ENCODE measurements around the gene HPS4.
"Not testable (repeated sequence)": the region's sequence is repeated elsewhere in the genome, so short reads cannot be mapped to it uniquely, and the experiment has no call there.

Gene HPS4

GRCh38 chr22:26439559-26439958 lies 44.0 kb downstream of the HPS4 start:
- DNase-seq = no peak

DNA sequence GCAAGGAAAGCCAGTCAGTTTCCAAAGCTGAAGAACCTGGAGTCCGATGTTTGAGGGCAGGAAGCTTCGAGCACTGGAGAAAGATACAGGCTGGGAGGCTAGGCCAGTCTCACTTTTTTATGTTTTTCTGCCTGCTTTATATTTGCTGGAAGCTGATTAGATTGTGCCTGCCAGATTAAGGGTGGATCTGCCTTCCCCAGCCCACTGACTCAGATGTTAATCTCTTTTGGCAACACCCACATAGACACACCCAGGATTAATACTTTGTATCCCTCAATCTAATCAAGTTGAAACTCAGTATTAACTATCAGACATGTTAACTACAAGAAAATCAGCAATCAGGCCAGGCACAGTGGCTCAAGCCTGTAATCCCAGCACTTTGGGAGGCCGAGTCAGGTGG lies 44.8 kb downstream of the HPS4 start:
- not testable (repeated sequence) for DNase-seq

DNA sequence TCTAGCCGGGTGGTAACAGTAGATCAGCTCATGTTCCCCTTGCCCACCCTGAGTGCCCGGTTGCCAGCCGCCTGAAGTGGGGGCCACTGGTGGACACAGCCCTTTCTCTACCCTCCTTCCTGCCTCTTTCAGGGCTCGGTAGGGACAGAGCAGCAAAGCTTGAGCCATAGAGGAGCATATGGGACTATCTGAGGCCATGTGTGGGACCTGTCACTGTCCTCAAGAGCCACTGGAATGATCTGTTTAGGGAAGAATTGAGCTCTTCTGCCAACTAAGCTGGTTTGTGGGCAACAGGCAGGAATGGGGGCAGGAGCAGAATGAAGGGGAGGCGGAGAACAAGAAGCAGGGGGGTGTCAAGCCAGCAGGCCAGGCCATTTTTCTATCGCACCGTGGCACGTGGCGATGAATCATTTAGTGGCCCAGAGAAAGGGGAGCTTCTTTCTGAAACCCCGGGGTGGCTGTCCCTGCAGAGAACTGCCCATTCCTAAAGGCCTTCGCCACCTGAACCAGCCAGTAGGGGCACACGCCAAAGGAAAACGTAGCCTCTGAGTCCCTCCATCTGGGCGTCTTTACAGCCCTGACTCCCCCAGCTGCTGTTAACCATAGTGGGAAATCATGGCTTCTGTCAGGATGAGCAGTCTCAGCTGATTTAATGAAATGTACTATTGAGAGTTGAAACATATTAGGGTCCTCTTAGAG lies 45.7 kb downstream of the HPS4 start:
- DNase-seq = no peak

GRCh38 chr22:26436903-26437515 lies 46.6 kb downstream of the HPS4 start:
- DNase-seq = no peak

DNA sequence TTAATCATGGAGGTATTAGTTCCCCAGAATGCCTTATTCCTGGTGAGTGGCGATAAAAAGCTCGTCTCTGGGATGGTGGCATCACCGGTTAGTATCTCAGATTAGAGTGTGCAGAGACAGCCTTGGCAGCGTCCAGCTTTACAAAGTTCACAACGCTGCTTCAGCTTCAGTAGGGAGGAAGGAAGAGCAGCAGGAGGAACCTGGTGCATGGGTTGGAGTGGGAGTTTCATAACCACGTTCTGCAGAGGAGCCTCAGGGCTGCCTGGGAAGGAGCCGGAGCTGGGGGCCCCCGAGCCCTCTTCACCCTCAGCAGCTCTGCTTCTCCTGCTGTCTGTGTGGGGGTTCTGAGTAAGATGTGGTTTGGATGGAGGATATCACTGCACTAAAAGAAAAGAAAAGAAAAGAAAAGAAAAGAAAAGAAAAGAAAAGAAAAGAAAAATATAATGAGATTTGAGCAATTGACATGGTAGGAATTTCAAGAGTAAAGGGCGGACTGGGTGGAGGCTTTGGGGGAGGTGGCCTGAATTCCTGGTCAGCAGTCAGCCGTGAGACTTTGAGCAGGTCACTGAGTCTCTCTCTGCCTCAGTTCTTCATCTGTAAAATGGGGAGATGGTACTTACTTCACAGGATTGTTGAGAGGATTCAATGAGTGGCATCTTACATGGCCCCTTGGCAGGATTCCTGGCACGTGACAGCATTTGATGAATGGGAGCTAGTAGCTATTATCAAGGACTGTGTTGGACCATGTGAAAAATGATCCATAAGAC lies 48.1 kb downstream of the HPS4 start:
- no peak for DNase-seq

DNA sequence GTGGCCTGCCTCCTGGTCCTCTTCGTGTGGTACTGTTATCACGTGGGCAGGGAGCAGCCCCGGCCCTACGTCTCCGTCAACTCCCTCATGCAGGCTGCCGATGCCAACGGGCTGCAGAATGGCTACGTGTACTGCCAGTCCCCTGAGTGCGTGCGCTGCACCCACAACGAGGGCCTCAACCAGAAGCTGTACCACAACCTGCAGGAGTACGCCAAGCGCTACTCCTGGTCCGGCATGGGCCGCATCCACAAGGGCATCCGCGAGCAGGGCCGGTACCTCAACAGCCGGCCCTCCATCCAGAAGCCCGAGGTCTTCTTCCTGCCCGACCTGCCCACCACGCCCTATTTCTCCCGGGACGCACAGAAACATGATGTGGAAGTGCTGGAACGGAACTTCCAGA lies 49.8 kb downstream of the HPS4 start:
- no peak for DNase-seq

- no peak for DNase-seq
Observed at GRCh38 chr22:26432619-26433311, 50.8 kb downstream of the HPS4 start.

- no peak for DNase-seq
Observed at GRCh38 chr22:26431261-26431995, 52.2 kb downstream of the HPS4 start.

GRCh38 chr22:26430600-26430999 lies 53.0 kb downstream of the HPS4 start:
- DNase-seq = no peak

- no peak for DNase-seq
Observed at GRCh38 chr22:26429458-26430286, 53.9 kb downstream of the HPS4 start.

DNA sequence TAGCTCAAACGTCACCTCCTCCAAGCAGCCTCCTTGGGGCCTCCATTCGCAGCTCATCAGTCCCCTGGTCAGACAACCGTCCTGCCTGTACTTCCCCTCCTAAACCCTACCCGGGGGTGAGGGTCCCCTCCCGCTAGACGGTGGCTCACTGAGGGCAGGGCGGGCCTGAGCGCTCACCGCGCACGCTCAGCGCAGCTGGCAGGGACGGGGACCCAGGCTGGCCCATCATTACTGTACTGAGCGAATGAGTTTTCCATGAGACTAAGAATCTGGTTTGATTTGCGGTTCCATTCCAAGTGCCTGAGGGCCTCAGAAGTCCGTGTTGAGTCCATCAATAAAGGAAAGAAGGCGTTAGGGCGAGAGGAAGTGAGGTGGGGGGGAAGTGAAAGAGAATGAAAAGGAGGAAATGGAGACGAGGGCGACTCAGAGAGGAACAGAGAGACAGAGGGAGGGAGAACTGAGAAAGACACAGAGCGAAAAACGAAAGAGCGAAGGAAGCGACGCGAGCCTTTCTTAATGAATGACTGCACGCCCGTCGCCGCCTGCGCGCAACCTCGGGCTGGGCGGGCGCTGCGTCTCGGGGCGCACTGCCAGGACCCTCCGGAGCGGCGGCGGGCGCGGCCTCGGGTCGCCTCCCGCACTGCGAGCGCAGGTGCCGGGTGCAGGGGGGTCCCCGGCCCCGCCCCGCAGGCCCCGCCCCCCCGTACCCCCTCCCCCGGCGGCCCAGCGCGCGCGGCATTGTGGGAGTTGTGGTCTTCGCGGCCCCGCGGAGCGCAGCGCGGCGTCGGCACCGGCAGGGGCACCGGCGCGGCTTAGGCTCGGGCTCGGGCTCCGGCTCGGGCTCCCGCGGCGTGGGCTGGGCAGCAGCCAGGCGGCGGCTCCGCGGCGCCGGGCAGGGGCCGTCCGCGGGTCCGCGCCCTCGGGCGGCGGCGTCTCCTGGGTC lies 54.8 kb downstream of the HPS4 start, which contains the start of gene ASPHD2:
Gene ASPHD2 (plus strand): TSS at position 746 of the 943 bp plus-strand sequence. CDS start 4,356 bp downstream, outside the sequence.
- DNase-seq = peak; percentile 30

DNA sequence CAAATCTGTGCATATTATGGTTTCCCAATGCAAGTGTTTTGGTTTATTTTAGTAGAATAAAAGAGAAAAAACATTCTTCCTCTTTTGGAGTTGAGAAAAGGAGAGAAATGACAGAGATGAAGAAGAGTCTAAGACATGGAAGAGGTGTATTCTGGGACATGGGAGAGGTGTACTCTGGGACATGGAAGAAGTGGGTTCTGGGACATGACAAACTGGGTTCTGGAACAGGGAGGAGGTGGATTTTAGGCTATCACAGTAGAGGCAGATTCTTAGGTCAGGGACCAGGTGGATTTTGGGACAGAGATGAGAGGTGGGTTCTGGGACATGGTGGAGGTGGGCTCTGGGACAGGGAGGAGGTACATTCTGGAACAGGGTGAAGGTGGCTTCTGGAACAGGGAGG lies 56.7 kb downstream of the HPS4 start:
- no peak for DNase-seq

GRCh38 chr22:26418620-26419019 lies 65.0 kb downstream of the HPS4 start:
- DNase-seq = no peak

DNA sequence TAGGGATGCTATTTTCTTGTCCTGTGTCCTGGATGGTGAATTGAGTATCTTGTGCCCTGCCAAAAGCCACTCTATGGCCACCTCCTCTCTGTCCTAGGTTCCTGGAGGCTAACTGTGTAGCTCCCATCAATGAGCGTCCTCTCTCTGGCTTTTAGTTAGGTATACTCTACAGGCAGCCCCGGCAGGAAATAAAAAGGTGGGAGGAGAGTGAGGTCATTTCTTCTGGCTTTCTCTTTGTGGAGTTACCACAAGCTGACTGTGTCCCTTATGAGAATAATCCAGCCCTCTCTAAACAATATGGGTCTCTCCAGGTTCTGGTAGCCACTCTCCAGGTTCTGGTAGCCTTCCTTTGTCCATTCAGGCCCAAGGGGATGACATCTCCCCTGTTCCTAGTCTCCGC lies 66.2 kb downstream of the HPS4 start:
- DNase-seq = no peak

DNA sequence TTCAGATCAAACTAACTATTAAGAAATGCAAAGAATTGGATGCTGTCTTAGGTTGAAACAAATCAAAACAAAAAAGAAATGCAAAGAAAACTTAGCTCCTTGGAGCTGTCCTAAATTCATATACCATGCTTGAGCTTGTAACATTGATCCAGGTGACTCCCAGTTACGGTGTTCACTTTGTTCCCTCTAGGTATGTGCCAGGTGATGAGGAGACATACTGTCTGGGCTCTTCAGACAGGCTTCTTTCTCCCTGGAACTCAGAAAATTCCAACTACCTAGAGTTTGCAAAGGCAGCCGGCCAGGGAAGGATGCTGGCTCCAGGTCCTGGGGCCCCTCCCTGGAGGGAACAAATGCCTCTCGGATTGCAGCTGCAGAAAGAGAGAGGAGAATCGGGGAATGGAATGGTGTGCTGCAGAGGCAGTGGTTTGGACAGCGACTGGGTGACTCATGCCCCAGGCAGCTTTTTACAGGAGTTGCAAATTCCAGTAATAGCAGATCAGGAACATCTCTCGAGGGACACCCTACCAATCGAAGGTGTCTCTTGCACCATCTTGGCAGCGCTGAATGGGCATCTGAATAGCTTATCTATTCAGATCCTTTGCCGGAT lies 66.8 kb downstream of the HPS4 start:
- DNase-seq = no peak

- no peak for DNase-seq
Observed at GRCh38 chr22:26416256-26416655, 67.3 kb downstream of the HPS4 start.

- DNase-seq = no peak
Observed at GRCh38 chr22:26414347-26414746, 69.2 kb downstream of the HPS4 start.

DNA sequence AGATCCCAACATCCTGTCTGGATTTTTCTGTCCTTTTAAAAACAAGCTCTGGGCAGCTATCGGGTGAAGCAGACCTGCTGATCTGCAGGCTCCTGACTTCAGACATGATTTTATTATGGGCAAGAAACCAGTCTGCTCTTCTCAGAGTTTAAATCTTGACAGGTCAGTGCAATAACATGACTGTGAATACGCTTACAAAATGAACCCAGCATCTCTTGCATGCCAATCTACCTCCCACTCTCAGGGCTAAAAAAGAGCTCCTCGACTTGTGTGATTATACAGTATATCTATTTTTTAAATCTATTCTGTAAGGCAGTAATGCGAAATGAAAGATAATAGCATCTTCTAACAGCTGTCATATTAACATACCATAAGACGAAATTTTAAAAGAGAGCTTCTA lies 73.2 kb downstream of the HPS4 start:
- no peak for DNase-seq

- DNase-seq = peak; percentile 47
Observed at GRCh38 chr22:26409719-26410335, 73.8 kb downstream of the HPS4 start.

Measured in NCI-H2227 treated with DMSO at 0.1 percent for 48 hours (cell line).